Right lobe of liver (tissue), 4 donors: ENCODE data around the gene SEPTIN1.
"Not testable (repeated sequence)": the region's sequence is repeated elsewhere in the genome, so short reads cannot be mapped to it uniquely, and the experiment has no call there.

Experiments used
- CTCF ChIP-seq, 4 donors: fragments of 200-600 bp in 3 of 4; fragments of 450-650 bp in 1 of 4; IDR thresholded peaks; one replicate each; pipeline versions ENCODE4 v1.5.1 to v1.8.0; 2016 to 2022; ENCODE audit warnings: antibody characterized with exemption in 4 of 4, mild to moderate bottlenecking in 2 of 4
- POLR2A ChIP-seq: fragments of 450-650 bp; IDR thresholded peaks from one replicate; pipeline ENCODE4 v1.6.1; 2017; ENCODE audit warnings: antibody characterized with exemption, mild to moderate bottlenecking
- donor health status: DM: no; HTN: no; CAD: no.
- donor health status: DM: no; HTN: no; CAD: no.
- donor health status: DM: no; HTN: yes; CAD: no.

- not testable (repeated sequence) for TF ChIP-seq CTCF (IDR thresholded peaks at IDR 0.05); POLR2A
Measured at GRCh38 chr16:30396627-30397026, 14.3 kb upstream of the SEPTIN1 start.
